ENCODE data around the gene SPRING1.

The SPRING1 gene

GRCh38 chr12:116695464-116695725 is 42.5 kb downstream of the SPRING1 start:
- no peak overlapping the region for H3K27ac ChIP-seq (ENCODE audit: insufficient read depth, low read depth, low read length, poor library complexity, severe bottlenecking)
- WGBS, 2 experiments, result 89 to 97% methylated on average over 2 to 3 of the region's 3 CpGs
- H3K4me3 ChIP-seq (ENCODE audit: insufficient read depth, low read depth, low read length), result no peak overlapping the region
- H3K4me1 ChIP-seq (ENCODE audit: control insufficient read depth, insufficient read depth, low read length), result peaks cover 17% of the 10 kb centered on the region
- H3K9me3 ChIP-seq (ENCODE audit: control insufficient read depth, low read length), result no peaks in the 10 kb centered on the region
- peaks cover 8% of the 10 kb centered on the region for H3K27me3 ChIP-seq (ENCODE audit: control insufficient read depth, insufficient read depth, low read length, poor library complexity, severe bottlenecking)
- H3K36me3 ChIP-seq (ENCODE audit: control insufficient read depth, insufficient read depth, low read length), result no peaks in the 10 kb centered on the region

GRCh38 chr12:116694653-116695463 is 43.0 kb downstream of the SPRING1 start:
- Histone ChIP-seq H3K4me3 (ENCODE audit: insufficient read depth, low read depth, low read length) (no peak overlapping the region), H3K9me3 (ENCODE audit: control insufficient read depth, low read length) (no peaks in the 10 kb centered on the region)
- WGBS, 2 experiments, result 86% methylated on average over 22 of the region's 22 CpGs

GRCh38 chr12:116693286-116694227 is 44.3 kb downstream of the SPRING1 start:
- peaks cover 26% of the 10 kb centered on the region for H3K4me1 ChIP-seq (ENCODE audit: control insufficient read depth, insufficient read depth, low read length)
- no peak overlapping the region for H3K27ac ChIP-seq (ENCODE audit: insufficient read depth, low read depth, low read length, poor library complexity, severe bottlenecking)
- 46 to 47% methylated on average over 34 of the region's 34 CpGs for WGBS, 2 experiments
- H3K36me3 ChIP-seq (ENCODE audit: control insufficient read depth, insufficient read depth, low read length), result no peaks in the 10 kb centered on the region
- H3K27me3 ChIP-seq (ENCODE audit: control insufficient read depth, insufficient read depth, low read length, poor library complexity, severe bottlenecking), result peaks cover 8% of the 10 kb centered on the region
- no peaks in the 10 kb centered on the region for H3K9me3 ChIP-seq (ENCODE audit: control insufficient read depth, low read length)
- no peak overlapping the region for H3K4me3 ChIP-seq (ENCODE audit: insufficient read depth, low read depth, low read length)

More at GRCh38 chr12:116694653-116695463, 43.0 kb downstream of the SPRING1 start:
- Histone ChIP-seq H3K27ac (ENCODE audit: insufficient read depth, low read depth, low read length, poor library complexity, severe bottlenecking) (no peak overlapping the region), H3K27me3 (ENCODE audit: control insufficient read depth, insufficient read depth, low read length, poor library complexity, severe bottlenecking) (peaks cover 8% of the 10 kb centered on the region), H3K36me3 (ENCODE audit: control insufficient read depth, insufficient read depth, low read length) (no peaks in the 10 kb centered on the region), H3K4me1 (ENCODE audit: control insufficient read depth, insufficient read depth, low read length) (peaks cover 22% of the 10 kb centered on the region)

GRCh38 chr12:116692605-116693004 is 45.3 kb downstream of the SPRING1 start:
- H3K9me3 ChIP-seq (ENCODE audit: control insufficient read depth, low read length), result no peaks in the 10 kb centered on the region
- no peak overlapping the region for H3K27ac ChIP-seq (ENCODE audit: insufficient read depth, low read depth, low read length, poor library complexity, severe bottlenecking)
- H3K36me3 ChIP-seq (ENCODE audit: control insufficient read depth, insufficient read depth, low read length), result no peaks in the 10 kb centered on the region
- peaks cover 8% of the 10 kb centered on the region for H3K27me3 ChIP-seq (ENCODE audit: control insufficient read depth, insufficient read depth, low read length, poor library complexity, severe bottlenecking)
- H3K4me3 ChIP-seq (ENCODE audit: insufficient read depth, low read depth, low read length), result no peak overlapping the region
- peaks cover 26% of the 10 kb centered on the region for H3K4me1 ChIP-seq (ENCODE audit: control insufficient read depth, insufficient read depth, low read length)
- 81 to 93% methylated on average over 2 of the region's 3 CpGs for WGBS, 2 experiments

- Histone ChIP-seq H3K36me3 (ENCODE audit: control insufficient read depth, insufficient read depth, low read length) (no peaks in the 10 kb centered on the region), H3K4me1 (ENCODE audit: control insufficient read depth, insufficient read depth, low read length) (peaks cover 26% of the 10 kb centered on the region), H3K9me3 (ENCODE audit: control insufficient read depth, low read length) (no peaks in the 10 kb centered on the region), H3K27me3 (ENCODE audit: control insufficient read depth, insufficient read depth, low read length, poor library complexity, severe bottlenecking) (peaks cover 8% of the 10 kb centered on the region), H3K4me3 (ENCODE audit: insufficient read depth, low read depth, low read length) (no peak overlapping the region), H3K27ac (ENCODE audit: insufficient read depth, low read depth, low read length, poor library complexity, severe bottlenecking) (no peak overlapping the region)
- WGBS, 2 experiments, result 94% methylated on average over 4 of the region's 4 CpGs
Measured at GRCh38 chr12:116691636-116692035, 46.2 kb downstream of the SPRING1 start.

- Histone ChIP-seq H3K9me3 (ENCODE audit: control insufficient read depth, low read length) (no peaks in the 10 kb centered on the region), H3K36me3 (ENCODE audit: control insufficient read depth, insufficient read depth, low read length) (no peaks in the 10 kb centered on the region), H3K27ac (ENCODE audit: insufficient read depth, low read depth, low read length, poor library complexity, severe bottlenecking) (no peak overlapping the region), H3K4me1 (ENCODE audit: control insufficient read depth, insufficient read depth, low read length) (peaks cover 26% of the 10 kb centered on the region), H3K27me3 (ENCODE audit: control insufficient read depth, insufficient read depth, low read length, poor library complexity, severe bottlenecking) (peaks cover 8% of the 10 kb centered on the region), H3K4me3 (ENCODE audit: insufficient read depth, low read depth, low read length) (no peak overlapping the region)
- 91 to 93% methylated on average over 7 of the region's 7 CpGs for WGBS, 2 experiments
Measured at GRCh38 chr12:116691205-116691604, 46.7 kb downstream of the SPRING1 start.

GRCh38 chr12:116689979-116690744 is 47.7 kb downstream of the SPRING1 start:
- H3K27me3 ChIP-seq (ENCODE audit: control insufficient read depth, insufficient read depth, low read length, poor library complexity, severe bottlenecking), result peaks cover 8% of the 10 kb centered on the region
- H3K4me3 ChIP-seq (ENCODE audit: insufficient read depth, low read depth, low read length), result no peak overlapping the region
- H3K4me1 ChIP-seq (ENCODE audit: control insufficient read depth, insufficient read depth, low read length), result peaks cover 26% of the 10 kb centered on the region
- 78 to 81% methylated on average over 8 of the region's 8 CpGs for WGBS, 2 experiments
- no peak overlapping the region for H3K27ac ChIP-seq (ENCODE audit: insufficient read depth, low read depth, low read length, poor library complexity, severe bottlenecking)
- H3K36me3 ChIP-seq (ENCODE audit: control insufficient read depth, insufficient read depth, low read length), result no peaks in the 10 kb centered on the region
- no peaks in the 10 kb centered on the region for H3K9me3 ChIP-seq (ENCODE audit: control insufficient read depth, low read length)

GRCh38 chr12:116689521-116689920 is 48.3 kb downstream of the SPRING1 start:
- Histone ChIP-seq H3K4me1 (ENCODE audit: control insufficient read depth, insufficient read depth, low read length) (peaks cover 25% of the 10 kb centered on the region), H3K36me3 (ENCODE audit: control insufficient read depth, insufficient read depth, low read length) (no peaks in the 10 kb centered on the region), H3K27me3 (ENCODE audit: control insufficient read depth, insufficient read depth, low read length, poor library complexity, severe bottlenecking) (peaks cover 8% of the 10 kb centered on the region), H3K4me3 (ENCODE audit: insufficient read depth, low read depth, low read length) (no peak overlapping the region), H3K27ac (ENCODE audit: insufficient read depth, low read depth, low read length, poor library complexity, severe bottlenecking) (no peak overlapping the region), H3K9me3 (ENCODE audit: control insufficient read depth, low read length) (no peaks in the 10 kb centered on the region)
- WGBS, 2 experiments, result 95 to 97% methylated on average over 5 of the region's 5 CpGs

Measured in ectodermal cell (in vitro differentiated cells).